ENCODE results near the gene GALT. TPM values are rescaled to one million over a fixed set of nuclear protein-coding genes. Genes with fewer than 3 reads are reported as not detected.

The GALT gene
- total and polyA plus RNA-seq, 2 of the 13 experiments (the other 11 are each of a cell fraction or from before 2014, with no cell fraction given): 40.4 to 46.3 TPM

- TF ChIP-seq XRCC5 (optimal IDR thresholded peaks at IDR 0.05; ENCODE audit: low read length): peak; percentile 11
- TF ChIP-seq HHEX (CRISPR knock-in tag; IDR thresholded peaks at IDR 0.05): no peak
- peak; percentile 7; the same call in 1 of the 2 replicates for TF ChIP-seq ZNF563 (CRISPR knock-in tag; IDR thresholded peaks at IDR 0.05)
- TF ChIP-seq HNF4G (IDR thresholded peaks at IDR 0.05; ENCODE audit: borderline replicate concordance, low read depth, low read length): no peak
- TF ChIP-seq HNF4G (CRISPR knock-in tag; IDR thresholded peaks at IDR 0.05; ENCODE audit: borderline replicate concordance, low read depth): peak; percentile 71; the same call in 1 of the 2 replicates
- TF ChIP-seq ATF1 (CRISPR knock-in tag; IDR thresholded peaks at IDR 0.05): no peak
- no peak; the same call in 1 of the 2 replicates for TF ChIP-seq CENPBD1 (CRISPR knock-in tag; IDR thresholded peaks at IDR 0.05; ENCODE audit: borderline replicate concordance, low read depth)
- TF ChIP-seq ZBTB43 (CRISPR knock-in tag; conservative IDR thresholded peaks at IDR 0.05): no peak; the same call in 1 of the 2 replicates
- TF ChIP-seq PITX1 (CRISPR knock-in tag; IDR thresholded peaks at IDR 0.05): peak; percentile 25; the same call in 1 of the 2 replicates
- no peak; the same call in 1 of the 2 replicates for TF ChIP-seq GATA4 (IDR thresholded peaks at IDR 0.05; ENCODE audit: borderline replicate concordance, low read depth)
- no peak for TF ChIP-seq GRHL1 (CRISPR knock-in tag; conservative IDR thresholded peaks at IDR 0.05)
- TF ChIP-seq AHR (CRISPR knock-in tag; IDR thresholded peaks at IDR 0.05): 0 out of 2 replicates have a peak, but pooled peaks have one; percentile 55
- TF ChIP-seq ESRRA (CRISPR knock-in tag; IDR thresholded peaks at IDR 0.05; ENCODE audit: low read depth): no peak; the same call in 1 of the 2 replicates
- TF ChIP-seq BRCA1 (CRISPR knock-in tag; IDR thresholded peaks at IDR 0.05): no peak; the same call in 1 of the 2 replicates
- TF ChIP-seq NCOR1 (IDR thresholded peaks at IDR 0.05; ENCODE audit: borderline replicate concordance, low read length): no peak
- no peak for TF ChIP-seq E2F2 (CRISPR knock-in tag; IDR thresholded peaks at IDR 0.05; ENCODE audit: borderline replicate concordance)
- TF ChIP-seq ARID2 (CRISPR knock-in tag; IDR thresholded peaks at IDR 0.05; ENCODE audit: borderline replicate concordance): 0 out of 2 replicates have a peak, but pooled peaks have one; percentile 48
- peak; percentile 64 for TF ChIP-seq KAT8 (CRISPR knock-in tag; IDR thresholded peaks at IDR 0.05)
- TF ChIP-seq YEATS2 (CRISPR knock-in tag; IDR thresholded peaks at IDR 0.05; ENCODE audit: borderline replicate concordance): no peak
- TF ChIP-seq ZNF713 (CRISPR knock-in tag; IDR thresholded peaks at IDR 0.05): peak; percentile 65; the same call in 1 of the 2 replicates
- TF ChIP-seq MXD4 (CRISPR knock-in tag; IDR thresholded peaks at IDR 0.05): peak; percentile 87
- peak; percentile 81 for TF ChIP-seq ZIK1 (CRISPR knock-in tag; IDR thresholded peaks at IDR 0.05; ENCODE audit: borderline replicate concordance, low read depth)
- no peak for TF ChIP-seq PBX3 (CRISPR knock-in tag; IDR thresholded peaks at IDR 0.05; ENCODE audit: borderline replicate concordance)
- no peak for TF ChIP-seq ZNF3 (CRISPR knock-in tag; IDR thresholded peaks at IDR 0.05)
Observed at GRCh38 chr9:34637356-34638137, 8.9 kb upstream of the GALT start, which contains the start of gene SIGMAR1 (continued).

All from HepG2 (cell line).